ENCODE measurements around the gene PSAPL1. TPM values are rescaled to one million over a fixed set of nuclear protein-coding genes. Genes with fewer than 3 reads are reported as not detected.

Gene PSAPL1
- total RNA-seq, 1 experiment from 2014 or later = not detected

GRCh38 chr4:7422151-7422897 is 12.4 kb downstream of the PSAPL1 start (continued):
- TF ChIP-seq ZNF232 (CRISPR knock-in tag; IDR thresholded peaks at IDR 0.05) (no peak), ATF6 (CRISPR knock-in tag; IDR thresholded peaks at IDR 0.05) (no peak), ZNF396 (CRISPR knock-in tag; IDR thresholded peaks at IDR 0.05; ENCODE audit: borderline replicate concordance) (no peak), ZNF263 (CRISPR knock-in tag; IDR thresholded peaks at IDR 0.05; ENCODE audit: low read depth) (no peak), ZNF416 (CRISPR knock-in tag; IDR thresholded peaks at IDR 0.05) (no peak), SOX15 (CRISPR knock-in tag; IDR thresholded peaks at IDR 0.05) (no peak), EMX1 (CRISPR knock-in tag; IDR thresholded peaks at IDR 0.05) (no peak)
- TF ChIP-seq, protein P1, sequence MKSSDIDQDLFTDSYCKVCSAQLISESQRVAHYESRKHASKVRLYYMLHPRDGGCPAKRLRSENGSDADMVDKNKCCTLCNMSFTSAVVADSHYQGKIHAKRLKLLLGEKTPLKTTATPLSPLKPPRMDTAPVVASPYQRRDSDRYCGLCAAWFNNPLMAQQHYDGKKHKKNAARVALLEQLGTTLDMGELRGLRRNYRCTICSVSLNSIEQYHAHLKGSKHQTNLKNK (CRISPR knock-in tag; IDR thresholded peaks at IDR 0.05) = no peak

- ChIA-PET CTCF (no interaction called here), POLR2A (no interaction called here)
- Mint-ChIP-seq H3K36me3 (peaks cover 7% of the 10 kb centered on the region), H3K4me1 (peaks cover under 1% of the 10 kb centered on the region; the same call in 1 of the 2 replicates), H3K9me3 (peaks cover 13% of the 10 kb centered on the region), H3K4me3 (no peak overlapping the region), H3K27ac (no peak overlapping the region), H3K27me3 (ENCODE audit: low read depth) (peaks cover 31% of the 10 kb centered on the region)
- ATAC-seq (no peak), DNase-seq (ENCODE audit: low spot score) (no peak)
- TF ChIP-seq RORB (CRISPR knock-in tag; IDR thresholded peaks at IDR 0.05) (no peak), FOXJ3 (CRISPR knock-in tag; IDR thresholded peaks at IDR 0.05; ENCODE audit: borderline replicate concordance) (no peak), ZNF416 (CRISPR knock-in tag; IDR thresholded peaks at IDR 0.05) (no peak), TEAD1 (CRISPR knock-in tag; IDR thresholded peaks at IDR 0.05) (no peak), E2F4 (CRISPR knock-in tag; IDR thresholded peaks at IDR 0.05; ENCODE audit: borderline replicate concordance, low read depth) (no peak), ATF6 (CRISPR knock-in tag; IDR thresholded peaks at IDR 0.05) (no peak), RELA (CRISPR knock-in tag; IDR thresholded peaks at IDR 0.05; ENCODE audit: borderline replicate concordance) (no peak), FOXK1 (CRISPR knock-in tag; IDR thresholded peaks at IDR 0.05) (no peak), ZNF121 (CRISPR knock-in tag; IDR thresholded peaks at IDR 0.05) (no peak), ZNF219 (CRISPR knock-in tag; IDR thresholded peaks at IDR 0.05; ENCODE audit: borderline replicate concordance) (no peak), ZNF232 (CRISPR knock-in tag; IDR thresholded peaks at IDR 0.05) (no peak)
- TF ChIP-seq, protein P1 (CRISPR knock-in tag; IDR thresholded peaks at IDR 0.05) = no peak
- TF ChIP-seq, protein P2, sequence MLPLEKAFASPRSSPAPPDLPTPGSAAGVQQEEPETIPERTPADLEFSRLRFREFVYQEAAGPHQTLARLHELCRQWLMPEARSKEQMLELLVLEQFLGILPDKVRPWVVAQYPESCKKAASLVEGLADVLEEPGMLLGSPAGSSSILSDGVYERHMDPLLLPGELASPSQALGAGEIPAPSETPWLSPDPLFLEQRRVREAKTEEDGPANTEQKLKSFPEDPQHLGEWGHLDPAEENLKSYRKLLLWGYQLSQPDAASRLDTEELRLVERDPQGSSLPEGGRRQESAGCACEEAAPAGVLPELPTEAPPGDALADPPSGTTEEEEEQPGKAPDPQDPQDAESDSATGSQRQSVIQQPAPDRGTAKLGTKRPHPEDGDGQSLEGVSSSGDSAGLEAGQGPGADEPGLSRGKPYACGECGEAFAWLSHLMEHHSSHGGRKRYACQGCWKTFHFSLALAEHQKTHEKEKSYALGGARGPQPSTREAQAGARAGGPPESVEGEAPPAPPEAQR (CRISPR knock-in tag; IDR thresholded peaks at IDR 0.05) = no peak
- TF ChIP-seq, protein P3, sequence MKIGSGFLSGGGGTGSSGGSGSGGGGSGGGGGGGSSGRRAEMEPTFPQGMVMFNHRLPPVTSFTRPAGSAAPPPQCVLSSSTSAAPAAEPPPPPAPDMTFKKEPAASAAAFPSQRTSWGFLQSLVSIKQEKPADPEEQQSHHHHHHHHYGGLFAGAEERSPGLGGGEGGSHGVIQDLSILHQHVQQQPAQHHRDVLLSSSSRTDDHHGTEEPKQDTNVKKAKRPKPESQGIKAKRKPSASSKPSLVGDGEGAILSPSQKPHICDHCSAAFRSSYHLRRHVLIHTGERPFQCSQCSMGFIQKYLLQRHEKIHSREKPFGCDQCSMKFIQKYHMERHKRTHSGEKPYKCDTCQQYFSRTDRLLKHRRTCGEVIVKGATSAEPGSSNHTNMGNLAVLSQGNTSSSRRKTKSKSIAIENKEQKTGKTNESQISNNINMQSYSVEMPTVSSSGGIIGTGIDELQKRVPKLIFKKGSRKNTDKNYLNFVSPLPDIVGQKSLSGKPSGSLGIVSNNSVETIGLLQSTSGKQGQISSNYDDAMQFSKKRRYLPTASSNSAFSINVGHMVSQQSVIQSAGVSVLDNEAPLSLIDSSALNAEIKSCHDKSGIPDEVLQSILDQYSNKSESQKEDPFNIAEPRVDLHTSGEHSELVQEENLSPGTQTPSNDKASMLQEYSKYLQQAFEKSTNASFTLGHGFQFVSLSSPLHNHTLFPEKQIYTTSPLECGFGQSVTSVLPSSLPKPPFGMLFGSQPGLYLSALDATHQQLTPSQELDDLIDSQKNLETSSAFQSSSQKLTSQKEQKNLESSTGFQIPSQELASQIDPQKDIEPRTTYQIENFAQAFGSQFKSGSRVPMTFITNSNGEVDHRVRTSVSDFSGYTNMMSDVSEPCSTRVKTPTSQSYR (CRISPR knock-in tag; IDR thresholded peaks at IDR 0.05) = no peak
Observed at GRCh38 chr4:7421356-7422150, 13.2 kb downstream of the PSAPL1 start.
